ENCODE results near the gene TMEM273. TPM values are rescaled to one million over a fixed set of nuclear protein-coding genes. Genes with fewer than 3 reads are reported as not detected.

TMEM273 gene
- total and polyA plus RNA-seq, 10 of the 15 experiments (the other 5 are each of a cell fraction or from before 2014, with no cell fraction given) = 10.3 to 46.3 (median 26.4) TPM

DNA sequence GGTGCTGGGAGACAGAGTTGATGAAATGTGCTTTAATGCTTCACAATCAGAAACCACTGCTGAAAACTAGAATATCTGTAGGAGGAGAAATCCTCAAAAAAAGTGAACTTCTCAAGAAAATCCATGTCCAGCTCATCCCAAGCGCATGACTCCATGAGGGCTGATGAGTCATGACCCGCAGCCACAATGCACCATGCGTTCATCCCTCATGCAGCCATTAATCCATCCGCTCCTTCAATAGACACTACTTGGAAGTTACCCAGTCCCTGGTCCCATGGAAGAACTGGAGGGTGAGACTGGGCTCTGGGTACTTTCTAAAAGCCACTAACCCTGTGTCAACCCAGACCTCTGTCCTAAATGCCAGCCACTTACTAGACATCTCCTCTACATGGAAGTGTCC is 24.4 kb downstream of the TMEM273 start:
- intact Hi-C loops (cut with micrococcal nuclease; ENCODE audit: unreplicated experiment) (loop anchor here (1.0 kb wide), 2 partner anchors 182 to 505 kb away; no protein-coding TSS in a partner anchor), in situ Hi-C loops (cut with MboI) (no loop called here)
- no peaks in the 10 kb centered on the region; the same call in 1 of the 2 replicates for H4K20me1 ChIP-seq (ENCODE audit: control insufficient read depth, insufficient read depth)
- ChIA-PET RAD21 (ENCODE audit: unreplicated experiment) (interaction anchor here (1.5 to 1.8 kb wide), 2 partner anchors 9 to 505 kb away, joined by 5 to 7 read pairs; no protein-coding TSS in a partner anchor), SMC1A (ENCODE audit: uncharacterized antibody, unreplicated experiment) (interaction anchor here (0.6 to 1.4 kb wide), 7 partner anchors 8 to 348 kb away, joined by 3 to 4 read pairs (median 3); no protein-coding TSS in a partner anchor), POLR2A (no interaction called here), CTCF (interaction anchor here (1.1 to 2.0 kb wide), 6 partner anchors 9 to 507 kb away, joined by 3 to 7 read pairs (median 4); no protein-coding TSS in a partner anchor)
- H3K27ac ChIP-seq (ENCODE audit: control insufficient read depth, insufficient read depth) = no peak overlapping the region
- no peaks in the 10 kb centered on the region for H3K9me3 ChIP-seq (replicated peaks; ENCODE audit: control insufficient read depth, insufficient read depth, low read length)
- H3K4me2 ChIP-seq (ENCODE audit: control insufficient read depth, insufficient read depth) = no peak overlapping the region
- no peak for FAIRE-seq
- H3K79me2 ChIP-seq (ENCODE audit: control insufficient read depth, insufficient read depth, low read length) = no peaks in the 10 kb centered on the region
- no peak overlapping the region for H3K4me3 ChIP-seq
- TF ChIP-seq BACH1 (IDR thresholded peaks at IDR 0.05; ENCODE audit: borderline replicate concordance) = no peak
- TF ChIP-seq, protein P1, sequence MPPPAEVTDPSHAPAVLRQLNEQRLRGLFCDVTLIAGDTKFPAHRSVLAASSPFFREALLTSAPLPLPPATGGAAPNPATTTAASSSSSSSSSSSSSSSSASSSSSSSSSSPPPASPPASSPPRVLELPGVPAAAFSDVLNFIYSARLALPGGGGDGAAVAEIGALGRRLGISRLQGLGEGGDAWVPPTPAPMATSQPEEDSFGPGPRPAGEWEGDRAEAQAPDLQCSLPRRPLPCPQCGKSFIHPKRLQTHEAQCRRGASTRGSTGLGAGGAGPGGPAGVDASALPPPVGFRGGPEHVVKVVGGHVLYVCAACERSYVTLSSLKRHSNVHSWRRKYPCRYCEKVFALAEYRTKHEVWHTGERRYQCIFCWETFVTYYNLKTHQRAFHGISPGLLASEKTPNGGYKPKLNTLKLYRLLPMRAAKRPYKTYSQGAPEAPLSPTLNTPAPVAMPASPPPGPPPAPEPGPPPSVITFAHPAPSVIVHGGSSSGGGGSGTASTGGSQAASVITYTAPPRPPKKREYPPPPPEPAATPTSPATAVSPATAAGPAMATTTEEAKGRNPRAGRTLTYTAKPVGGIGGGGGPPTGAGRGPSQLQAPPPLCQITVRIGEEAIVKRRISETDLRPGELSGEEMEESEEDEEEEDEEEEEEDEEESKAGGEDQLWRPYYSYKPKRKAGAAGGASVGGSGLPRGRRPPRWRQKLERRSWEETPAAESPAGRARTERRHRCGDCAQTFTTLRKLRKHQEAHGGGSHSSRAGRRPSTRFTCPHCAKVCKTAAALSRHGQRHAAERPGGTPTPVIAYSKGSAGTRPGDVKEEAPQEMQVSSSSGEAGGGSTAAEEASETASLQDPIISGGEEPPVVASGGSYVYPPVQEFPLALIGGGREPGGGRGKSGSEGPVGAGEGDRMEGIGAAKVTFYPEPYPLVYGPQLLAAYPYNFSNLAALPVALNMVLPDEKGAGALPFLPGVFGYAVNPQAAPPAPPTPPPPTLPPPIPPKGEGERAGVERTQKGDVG (CRISPR knock-in tag; IDR thresholded peaks at IDR 0.05) = no peak
- TF ChIP-seq TCF12 (IDR thresholded peaks at IDR 0.05; ENCODE audit: low read depth, low read length) = no peak
- no peak for TF ChIP-seq MYC (IDR thresholded peaks at IDR 0.05; ENCODE audit: insufficient read depth, insufficient read length, insufficient replicate concordance, low read length, severe bottlenecking)
- no peak for TF ChIP-seq ZNF217 (IDR thresholded peaks at IDR 0.05)
- TF ChIP-seq GABPA (IDR thresholded peaks at IDR 0.05; ENCODE audit: low read depth) = no peak
- no peak for TF ChIP-seq EED (IDR thresholded peaks at IDR 0.05; ENCODE audit: low read depth)
- no peak for TF ChIP-seq SUZ12 (IDR thresholded peaks at IDR 0.05; ENCODE audit: unreplicated experiment)
- TF ChIP-seq MYB (IDR thresholded peaks at IDR 0.05; ENCODE audit: borderline replicate concordance, low read depth, low read length) = no peak
- TF ChIP-seq EGR1 (IDR thresholded peaks at IDR 0.05; ENCODE audit: borderline replicate concordance in 1 of 2, low read depth in 2 of 2, low read length in 2 of 2) = no peak
- no peak for TF ChIP-seq SMAD5 (IDR thresholded peaks at IDR 0.05; ENCODE audit: low read depth)
- no peak overlapping the region for H2AFZ ChIP-seq (ENCODE audit: control insufficient read depth, low read depth, low read length)
- 100% methylated on average over 4 of the region's 4 CpGs for WGBS (ENCODE audit: insufficient coverage, insufficient replicate concordance, low lambda C conversion rate, missing lambda C conversion rate)
- no peak for ATAC-seq
- H3K4me1 ChIP-seq (ENCODE audit: control insufficient read depth, insufficient read depth, low read length) = no peaks in the 10 kb centered on the region
- BruUV-seq (replicated peaks) = no TSS peak
- no peak overlapping the region for H3K9ac ChIP-seq (ENCODE audit: control insufficient read depth, insufficient read depth, low read length)
- H3K36me3 ChIP-seq (ENCODE audit: control insufficient read depth in 2 of 2, insufficient read depth in 2 of 2, low read length in 1 of 2) = peaks cover 0 to 4% of the 10 kb centered on the region in 2 experiments; a peak in 2 of 4 replicates
- no peaks in the 10 kb centered on the region for H3K27me3 ChIP-seq (replicated peaks in 1 of 2; ENCODE audit: control insufficient read depth in 2 of 2, insufficient read depth in 2 of 2, low read length in 1 of 2)
- DNase-seq (ENCODE audit: low read depth, low spot score) = no peak

All from GM12878 (cell line).